ENCODE measurements around the gene IL17RB. TPM values are rescaled to one million over a fixed set of nuclear protein-coding genes. Genes with fewer than 3 reads are reported as not detected.

The IL17RB gene
- polyA plus RNA-seq, 2 of the 4 experiments (the other 2 are of a cell fraction), result 1.9 to 2.2 TPM

DNA sequence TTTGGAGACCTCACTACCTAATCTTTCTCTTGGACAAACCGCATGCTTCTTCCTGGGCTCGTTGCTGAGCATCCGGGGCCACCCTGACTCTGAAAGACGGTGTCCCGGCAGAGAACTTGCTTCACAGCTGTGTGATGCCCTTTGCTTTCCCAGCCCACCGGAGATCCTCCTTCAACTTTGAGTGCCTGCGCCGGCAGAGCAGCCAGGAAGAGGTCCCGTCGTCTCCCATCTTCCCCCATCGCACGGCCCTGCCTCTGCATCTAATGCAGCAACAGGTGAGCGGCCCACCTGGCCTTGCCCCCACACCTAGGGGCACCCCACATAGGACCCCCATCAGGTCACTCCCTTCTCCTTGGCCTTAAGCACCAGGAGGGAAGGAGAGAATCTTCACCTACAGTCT lies 37.9 kb upstream of the IL17RB start:
- Histone ChIP-seq H3K4me1 (peaks cover 23% of the 10 kb centered on the region), H3K4me2 (no peak overlapping the region), H3K27ac (no peak overlapping the region), H3K9me3 (no peaks in the 10 kb centered on the region), H3K4me3 (no peak overlapping the region)
- WGBS (ENCODE audit: missing lambda C conversion rate), result 93% methylated on average over 13 of the region's 13 CpGs
- FAIRE-seq (no peak), DNase-seq (ENCODE audit: low read depth in 1 of 2, low spot score in 1 of 2) (no peak), ATAC-seq (no peak)
- POLR2A ChIA-PET, result no interaction called here
- TF ChIP-seq NPAS2 (CRISPR knock-in tag; IDR thresholded peaks at IDR 0.05; ENCODE audit: borderline replicate concordance), result no peak
- no peak for TF ChIP-seq BHLHE40 (IDR thresholded peaks at IDR 0.05; ENCODE audit: low read depth, low read length)
- no peak for TF ChIP-seq JUN (IDR thresholded peaks at IDR 0.05)
- CTCF ChIA-PET, result no interaction called here

DNA sequence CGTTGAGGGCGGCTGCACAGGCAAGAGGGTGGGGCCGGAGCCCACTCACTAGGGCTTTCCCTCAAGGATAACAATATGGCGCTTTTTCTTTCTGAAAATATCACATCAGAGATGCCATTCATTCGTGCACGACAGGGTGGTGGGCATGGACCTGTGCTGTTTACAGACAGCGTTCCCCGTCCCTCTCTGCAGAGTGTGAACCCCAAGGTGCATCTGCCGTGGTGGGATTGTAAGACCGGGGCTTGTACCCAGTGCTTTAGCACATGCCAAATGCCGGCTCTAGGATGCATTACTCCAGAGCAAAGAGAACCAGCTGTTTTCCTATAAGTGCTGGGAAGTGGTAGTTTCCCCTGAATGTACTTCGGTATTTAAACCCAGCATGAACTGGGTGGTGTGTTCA lies 37.1 kb upstream of the IL17RB start:
- ATAC-seq, result no peak
- H3K9me3 ChIP-seq, result no peaks in the 10 kb centered on the region
- FAIRE-seq, result no peak
- H3K4me1 ChIP-seq, result peaks cover 23% of the 10 kb centered on the region
- ChIA-PET POLR2A (no interaction called here), CTCF (no interaction called here)
- H3K4me2 ChIP-seq, result no peak overlapping the region
- no peak overlapping the region for H3K4me3 ChIP-seq
- DNase-seq (ENCODE audit: low read depth in 1 of 2, low spot score in 1 of 2), result no peak
- WGBS (ENCODE audit: missing lambda C conversion rate), result 74% methylated on average over 12 of the region's 12 CpGs
- H3K27ac ChIP-seq, result no peak overlapping the region
- no peak for TF ChIP-seq CBX8 (IDR thresholded peaks at IDR 0.05)

DNA sequence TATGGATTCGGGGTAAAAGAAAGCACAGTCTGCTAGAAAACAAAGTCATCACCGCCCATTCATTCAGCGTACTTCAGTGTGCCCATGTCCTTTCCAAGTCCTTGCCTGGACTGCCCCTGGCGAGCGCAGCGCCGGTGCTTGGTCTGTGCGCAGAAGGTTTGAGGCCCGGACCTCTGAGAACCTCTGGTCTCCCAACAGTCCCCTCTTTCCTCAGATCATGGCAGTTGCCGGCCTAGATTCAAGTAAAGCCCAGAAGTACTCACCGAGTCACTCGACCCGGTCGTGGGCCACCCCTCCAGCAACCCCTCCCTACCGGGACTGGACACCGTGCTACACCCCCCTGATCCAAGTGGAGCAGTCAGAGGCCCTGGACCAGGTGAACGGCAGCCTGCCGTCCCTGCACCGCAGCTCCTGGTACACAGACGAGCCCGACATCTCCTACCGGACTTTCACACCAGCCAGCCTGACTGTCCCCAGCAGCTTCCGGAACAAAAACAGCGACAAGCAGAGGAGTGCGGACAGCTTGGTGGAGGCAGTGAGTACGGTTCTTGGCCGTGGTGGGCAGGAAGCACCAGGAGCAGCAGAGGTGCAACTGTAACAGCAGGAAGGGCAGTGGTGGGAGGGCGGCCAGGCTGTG lies 36.5 kb upstream of the IL17RB start:
- 84% methylated on average over 20 of the region's 28 CpGs for WGBS (ENCODE audit: missing lambda C conversion rate)
- DNase-seq (ENCODE audit: low read depth in 1 of 2, low spot score in 1 of 2), result no peak
- Histone ChIP-seq H3K4me1 (peaks cover 17% of the 10 kb centered on the region), H3K27ac (no peak overlapping the region), H3K4me3 (no peak overlapping the region), H3K4me2 (no peak overlapping the region), H3K9me3 (no peaks in the 10 kb centered on the region)
- no peak for FAIRE-seq
- TF ChIP-seq, protein P1, sequence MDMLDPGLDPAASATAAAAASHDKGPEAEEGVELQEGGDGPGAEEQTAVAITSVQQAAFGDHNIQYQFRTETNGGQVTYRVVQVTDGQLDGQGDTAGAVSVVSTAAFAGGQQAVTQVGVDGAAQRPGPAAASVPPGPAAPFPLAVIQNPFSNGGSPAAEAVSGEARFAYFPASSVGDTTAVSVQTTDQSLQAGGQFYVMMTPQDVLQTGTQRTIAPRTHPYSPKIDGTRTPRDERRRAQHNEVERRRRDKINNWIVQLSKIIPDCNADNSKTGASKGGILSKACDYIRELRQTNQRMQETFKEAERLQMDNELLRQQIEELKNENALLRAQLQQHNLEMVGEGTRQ (IDR thresholded peaks at IDR 0.05), result no peak
- TF ChIP-seq, protein P2, sequence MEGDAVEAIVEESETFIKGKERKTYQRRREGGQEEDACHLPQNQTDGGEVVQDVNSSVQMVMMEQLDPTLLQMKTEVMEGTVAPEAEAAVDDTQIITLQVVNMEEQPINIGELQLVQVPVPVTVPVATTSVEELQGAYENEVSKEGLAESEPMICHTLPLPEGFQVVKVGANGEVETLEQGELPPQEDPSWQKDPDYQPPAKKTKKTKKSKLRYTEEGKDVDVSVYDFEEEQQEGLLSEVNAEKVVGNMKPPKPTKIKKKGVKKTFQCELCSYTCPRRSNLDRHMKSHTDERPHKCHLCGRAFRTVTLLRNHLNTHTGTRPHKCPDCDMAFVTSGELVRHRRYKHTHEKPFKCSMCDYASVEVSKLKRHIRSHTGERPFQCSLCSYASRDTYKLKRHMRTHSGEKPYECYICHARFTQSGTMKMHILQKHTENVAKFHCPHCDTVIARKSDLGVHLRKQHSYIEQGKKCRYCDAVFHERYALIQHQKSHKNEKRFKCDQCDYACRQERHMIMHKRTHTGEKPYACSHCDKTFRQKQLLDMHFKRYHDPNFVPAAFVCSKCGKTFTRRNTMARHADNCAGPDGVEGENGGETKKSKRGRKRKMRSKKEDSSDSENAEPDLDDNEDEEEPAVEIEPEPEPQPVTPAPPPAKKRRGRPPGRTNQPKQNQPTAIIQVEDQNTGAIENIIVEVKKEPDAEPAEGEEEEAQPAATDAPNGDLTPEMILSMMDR (IDR thresholded peaks at IDR 0.05), result no peak
- TF ChIP-seq, protein P3, sequence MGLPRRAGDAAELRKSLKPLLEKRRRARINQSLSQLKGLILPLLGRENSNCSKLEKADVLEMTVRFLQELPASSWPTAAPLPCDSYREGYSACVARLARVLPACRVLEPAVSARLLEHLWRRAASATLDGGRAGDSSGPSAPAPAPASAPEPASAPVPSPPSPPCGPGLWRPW (IDR thresholded peaks at IDR 0.05), result no peak
- TF ChIP-seq SMC3 (IDR thresholded peaks at IDR 0.05) (no peak), JUN (IDR thresholded peaks at IDR 0.05) (no peak), ZSCAN20 (CRISPR knock-in tag; IDR thresholded peaks at IDR 0.05) (no peak), RCOR1 (IDR thresholded peaks at IDR 0.05; ENCODE audit: low read depth, low read length) (no peak), HOXB5 (CRISPR knock-in tag; IDR thresholded peaks at IDR 0.05) (no peak)
- ChIA-PET POLR2A (no interaction called here), CTCF (no interaction called here)
- ATAC-seq, result no peak

DNA sequence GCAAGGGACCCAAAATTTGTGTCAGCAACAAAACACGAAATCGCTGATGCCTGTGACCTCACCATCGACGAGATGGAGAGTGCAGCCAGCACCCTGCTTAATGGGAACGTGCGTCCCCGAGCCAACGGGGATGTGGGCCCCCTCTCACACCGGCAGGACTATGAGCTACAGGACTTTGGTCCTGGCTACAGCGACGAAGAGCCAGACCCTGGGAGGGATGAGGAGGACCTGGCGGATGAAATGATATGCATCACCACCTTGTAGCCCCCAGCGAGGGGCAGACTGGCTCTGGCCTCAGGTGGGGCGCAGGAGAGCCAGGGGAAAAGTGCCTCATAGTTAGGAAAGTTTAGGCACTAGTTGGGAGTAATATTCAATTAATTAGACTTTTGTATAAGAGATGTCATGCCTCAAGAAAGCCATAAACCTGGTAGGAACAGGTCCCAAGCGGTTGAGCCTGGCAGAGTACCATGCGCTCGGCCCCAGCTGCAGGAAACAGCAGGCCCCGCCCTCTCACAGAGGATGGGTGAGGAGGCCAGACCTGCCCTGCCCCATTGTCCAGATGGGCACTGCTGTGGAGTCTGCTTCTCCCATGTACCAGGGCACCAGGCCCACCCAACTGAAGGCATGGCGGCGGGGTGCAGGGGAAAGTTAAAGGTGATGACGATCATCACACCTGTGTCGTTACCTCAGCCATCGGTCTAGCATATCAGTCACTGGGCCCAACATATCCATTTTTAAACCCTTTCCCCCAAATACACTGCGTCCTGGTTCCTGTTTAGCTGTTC lies 35.0 kb upstream of the IL17RB start:
- whole genome bisulfite sequencing (ENCODE audit: missing lambda C conversion rate), result 84% methylated on average over 20 of the region's 24 CpGs
- TF ChIP-seq HOXA7 (CRISPR knock-in tag; IDR thresholded peaks at IDR 0.05), result no peak
- TF ChIP-seq SREBF2 (IDR thresholded peaks at IDR 0.05), result no peak
- TF ChIP-seq, protein P2 (IDR thresholded peaks at IDR 0.05), result no peak
- no peak for TF ChIP-seq RCOR1 (IDR thresholded peaks at IDR 0.05; ENCODE audit: low read depth, low read length)
- TF ChIP-seq SMC3 (IDR thresholded peaks at IDR 0.05), result no peak
- no peak for TF ChIP-seq MAZ (IDR thresholded peaks at IDR 0.05; ENCODE audit: borderline replicate concordance, low read depth, low read length)
- TF ChIP-seq EHF (CRISPR knock-in tag; IDR thresholded peaks at IDR 0.05), result no peak
- TF ChIP-seq, protein P4, sequence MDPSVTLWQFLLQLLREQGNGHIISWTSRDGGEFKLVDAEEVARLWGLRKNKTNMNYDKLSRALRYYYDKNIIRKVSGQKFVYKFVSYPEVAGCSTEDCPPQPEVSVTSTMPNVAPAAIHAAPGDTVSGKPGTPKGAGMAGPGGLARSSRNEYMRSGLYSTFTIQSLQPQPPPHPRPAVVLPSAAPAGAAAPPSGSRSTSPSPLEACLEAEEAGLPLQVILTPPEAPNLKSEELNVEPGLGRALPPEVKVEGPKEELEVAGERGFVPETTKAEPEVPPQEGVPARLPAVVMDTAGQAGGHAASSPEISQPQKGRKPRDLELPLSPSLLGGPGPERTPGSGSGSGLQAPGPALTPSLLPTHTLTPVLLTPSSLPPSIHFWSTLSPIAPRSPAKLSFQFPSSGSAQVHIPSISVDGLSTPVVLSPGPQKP (IDR thresholded peaks at IDR 0.05; ENCODE audit: low read depth, low read length), result no peak
- ATAC-seq (no peak), DNase-seq (ENCODE audit: low read depth in 1 of 2, low spot score in 1 of 2) (no peak), FAIRE-seq (no peak)
- CTCF ChIA-PET, result no interaction called here
- Histone ChIP-seq H3K4me3 (no peak overlapping the region), H3K4me2 (no peak overlapping the region), H3K9me3 (no peaks in the 10 kb centered on the region), H3K4me1 (peaks cover 7% of the 10 kb centered on the region), H3K27ac (no peak overlapping the region)
- POLR2A ChIA-PET, result no interaction called here
